ENCODE measurements around the gene RMDN2. TPM values are rescaled to one million over a fixed set of nuclear protein-coding genes. Genes with fewer than 3 reads are reported as not detected.

The RMDN2 gene
- total and polyA plus RNA-seq, 8 donors: 1.8 to 21.9 (median 2.7) TPM

- DNase-seq: peak in 1 of 2 donors; percentile 83
- intact Hi-C loops (cut with DNase I; ENCODE audit: low total_unique reads): no loop called here
- H3K27ac ChIP-seq: no peak overlapping the region
- no peaks in the 10 kb centered on the region for H3K36me3 ChIP-seq
- peaks cover 0 to 13% (median 3%) of the 10 kb centered on the region in 4 donors for H3K4me1 ChIP-seq
- no peak for TF ChIP-seq POLR2AphosphoS5 (IDR thresholded peaks at IDR 0.05)
- TF ChIP-seq EP300 (IDR thresholded peaks at IDR 0.05): no peak
- TF ChIP-seq POLR2A (IDR thresholded peaks at IDR 0.05): no peak
- peak in 5 of 7 experiments; percentile 45 to 75 (median 64) for TF ChIP-seq CTCF (IDR thresholded peaks at IDR 0.05)
- H3K9me3 ChIP-seq: no peaks in the 10 kb centered on the region
- 26 to 30% (median 28%) methylated on average over 12 of the region's 12 CpGs for WGBS, 5 donors
- H3K27me3 ChIP-seq: peaks cover 0 to 7% (median 0%) of the 10 kb centered on the region in 3 donors
- H3K4me3 ChIP-seq: no peak overlapping the region
Measured at GRCh38 chr2:37877457-37878315, 47.4 kb upstream of the RMDN2 start.

GRCh38 chr2:37878536-37878935, 46.6 kb upstream of the RMDN2 start:
- intact Hi-C loops (cut with DNase I; ENCODE audit: low total_unique reads): no loop called here
- TF ChIP-seq POLR2AphosphoS5 (IDR thresholded peaks at IDR 0.05) (no peak), POLR2A (IDR thresholded peaks at IDR 0.05) (no peak), EP300 (IDR thresholded peaks at IDR 0.05) (no peak), CTCF (IDR thresholded peaks at IDR 0.05) (no peak)
- DNase-seq: no peak
- Histone ChIP-seq H3K36me3 (no peaks in the 10 kb centered on the region), H3K27me3 (peaks cover 0 to 7% (median 0%) of the 10 kb centered on the region in 3 donors), H3K9me3 (no peaks in the 10 kb centered on the region), H3K4me1 (peaks cover 0 to 13% (median 2%) of the 10 kb centered on the region in 4 donors), H3K27ac (no peak overlapping the region), H3K4me3 (no peak overlapping the region)
- WGBS, 5 donors: 79 to 83% (median 82%) methylated on average over 3 to 4 of the region's 4 CpGs

- intact Hi-C loops (cut with DNase I; ENCODE audit: low total_unique reads): no loop called here
Measured at GRCh38 chr2:37880551-37880950, 44.5 kb upstream of the RMDN2 start.

GRCh38 chr2:37881397-37881796, 43.7 kb upstream of the RMDN2 start:
- Histone ChIP-seq H3K9me3 (no peaks in the 10 kb centered on the region), H3K4me3 (no peak overlapping the region), H3K27ac (no peak overlapping the region), H3K27me3 (peaks cover 0 to 7% (median 0%) of the 10 kb centered on the region in 3 donors), H3K4me1 (peaks cover 0 to 10% (median 0%) of the 10 kb centered on the region in 4 donors), H3K36me3 (no peaks in the 10 kb centered on the region)
- no peak for DNase-seq
- intact Hi-C loops (cut with DNase I; ENCODE audit: low total_unique reads): no loop called here
- TF ChIP-seq POLR2AphosphoS5 (IDR thresholded peaks at IDR 0.05): no peak
- no peak for TF ChIP-seq EP300 (IDR thresholded peaks at IDR 0.05)
- TF ChIP-seq CTCF (IDR thresholded peaks at IDR 0.05): no peak
- no peak for TF ChIP-seq POLR2A (IDR thresholded peaks at IDR 0.05)
- WGBS, 5 donors: 74 to 83% (median 80%) methylated on average over 9 of the region's 9 CpGs

More at GRCh38 chr2:37880551-37880950, 44.5 kb upstream of the RMDN2 start:
- Histone ChIP-seq H3K4me3 (no peak overlapping the region), H3K27me3 (peaks cover 0 to 7% (median 0%) of the 10 kb centered on the region in 3 donors), H3K36me3 (no peaks in the 10 kb centered on the region), H3K4me1 (peaks cover 0 to 13% (median 1%) of the 10 kb centered on the region in 4 donors), H3K9me3 (no peaks in the 10 kb centered on the region), H3K27ac (no peak overlapping the region)
- TF ChIP-seq POLR2AphosphoS5 (IDR thresholded peaks at IDR 0.05): no peak
- no peak for TF ChIP-seq POLR2A (IDR thresholded peaks at IDR 0.05)
- TF ChIP-seq CTCF (IDR thresholded peaks at IDR 0.05): no peak
- no peak for TF ChIP-seq EP300 (IDR thresholded peaks at IDR 0.05)
- 47 to 68% (median 60%) methylated on average over 9 of the region's 9 CpGs for whole genome bisulfite sequencing, 5 donors
- no peak for DNase-seq
